ENCODE results near the gene PLA2G1B.

GRCh38 chr12:120363274-120363855 is 35.8 kb upstream of the PLA2G1B start:
- TF ChIP-seq EZH2phosphoT487 (IDR thresholded peaks at IDR 0.05; ENCODE audit: borderline replicate concordance, low read depth, low read length) (no peak), CTCF (conservative IDR thresholded peaks at IDR 0.05; ENCODE audit: low read length) (no peak)
